ENCODE results near the gene FBN1.

FBN1 gene

DNA sequence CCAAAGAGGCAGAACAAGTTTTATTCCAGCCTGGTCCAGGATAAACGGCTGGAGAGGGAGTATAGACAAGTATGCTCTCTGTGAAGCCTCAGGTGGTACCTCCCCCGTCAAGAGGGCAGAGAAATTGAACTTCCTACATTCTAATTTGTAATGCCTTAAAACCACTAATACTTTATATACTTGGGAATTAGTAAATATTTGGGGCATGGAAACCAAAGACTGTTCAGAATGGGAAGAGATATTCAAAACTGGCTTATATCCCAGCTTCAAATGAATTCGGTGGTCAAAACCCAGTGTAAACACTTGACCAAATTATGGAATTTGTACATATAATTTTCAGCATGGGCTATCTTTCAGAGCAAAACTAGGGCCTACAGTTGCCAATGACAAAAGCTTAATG lies 122.6 kb downstream of the FBN1 start:
- Histone ChIP-seq H3K9me3 (ENCODE audit: control insufficient read depth, low read depth, low read length) (no peaks in the 10 kb centered on the region), H3K9ac (ENCODE audit: low read length) (no peak overlapping the region), H3K4me1 (ENCODE audit: control insufficient read depth, low read depth, low read length) (no peaks in the 10 kb centered on the region), H3K27me3 (ENCODE audit: control insufficient read depth, insufficient read depth, low read length) (no peaks in the 10 kb centered on the region), H3K4me3 (ENCODE audit: low read length) (no peak overlapping the region), H3K36me3 (ENCODE audit: control insufficient read depth, low read depth, low read length) (no peaks in the 10 kb centered on the region), H3K27ac (ENCODE audit: low read length) (no peak overlapping the region)

GRCh38 chr15:48522123-48522522 lies 123.4 kb downstream of the FBN1 start:
- H3K9me3 ChIP-seq (ENCODE audit: control insufficient read depth, low read depth, low read length) = no peaks in the 10 kb centered on the region
- H3K27ac ChIP-seq (ENCODE audit: low read length) = no peak overlapping the region
- H3K9ac ChIP-seq (ENCODE audit: low read length) = no peak overlapping the region
- H3K27me3 ChIP-seq (ENCODE audit: control insufficient read depth, insufficient read depth, low read length) = no peaks in the 10 kb centered on the region
- no peaks in the 10 kb centered on the region for H3K4me1 ChIP-seq (ENCODE audit: control insufficient read depth, low read depth, low read length)
- H3K4me3 ChIP-seq (ENCODE audit: low read length) = no peak overlapping the region
- H3K36me3 ChIP-seq (ENCODE audit: control insufficient read depth, low read depth, low read length) = no peaks in the 10 kb centered on the region

DNA sequence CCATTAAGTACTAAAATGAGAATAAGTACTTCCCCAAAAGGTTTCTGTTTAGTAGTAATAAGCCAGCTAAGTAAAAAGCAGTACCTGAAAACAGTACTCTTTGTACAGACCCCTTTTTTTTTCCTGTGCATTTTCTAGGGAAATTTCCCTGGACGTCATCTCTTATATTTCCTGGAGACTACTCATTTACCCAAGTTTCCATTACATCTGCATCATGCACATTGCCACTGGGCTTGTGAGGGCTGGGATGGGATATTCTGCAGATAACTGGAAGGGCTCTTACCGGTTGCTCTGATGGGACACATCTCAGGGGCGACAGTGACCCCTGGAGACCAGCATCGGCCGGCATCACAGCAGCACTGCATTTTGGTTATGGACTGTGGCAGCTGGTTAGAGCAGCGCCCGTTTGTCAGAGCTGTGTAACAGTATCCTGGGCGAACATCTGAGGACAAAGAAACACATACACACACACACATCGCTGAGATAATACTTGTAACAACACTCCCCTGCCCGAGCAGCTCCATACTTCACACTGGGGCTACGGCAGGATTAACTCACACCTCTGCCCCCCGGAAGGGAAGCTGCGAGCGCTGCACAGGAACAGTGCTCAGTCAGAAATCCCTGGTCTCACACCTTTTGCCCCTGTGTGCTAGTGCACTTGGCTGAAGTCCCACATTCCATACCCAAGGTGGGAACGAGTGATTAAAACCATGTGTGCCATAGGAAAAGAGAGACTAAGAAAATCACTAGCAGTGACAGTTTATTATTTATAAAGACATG lies 124.9 kb downstream of the FBN1 start:
- Histone ChIP-seq H3K4me1 (ENCODE audit: control insufficient read depth, low read depth, low read length) (no peaks in the 10 kb centered on the region), H3K9ac (ENCODE audit: low read length) (no peak overlapping the region), H3K36me3 (ENCODE audit: control insufficient read depth, low read depth, low read length) (no peaks in the 10 kb centered on the region), H3K9me3 (ENCODE audit: control insufficient read depth, low read depth, low read length) (no peaks in the 10 kb centered on the region), H3K27ac (ENCODE audit: low read length) (no peak overlapping the region), H3K27me3 (ENCODE audit: control insufficient read depth, insufficient read depth, low read length) (no peaks in the 10 kb centered on the region), H3K4me3 (ENCODE audit: low read length) (no peak overlapping the region)

DNA sequence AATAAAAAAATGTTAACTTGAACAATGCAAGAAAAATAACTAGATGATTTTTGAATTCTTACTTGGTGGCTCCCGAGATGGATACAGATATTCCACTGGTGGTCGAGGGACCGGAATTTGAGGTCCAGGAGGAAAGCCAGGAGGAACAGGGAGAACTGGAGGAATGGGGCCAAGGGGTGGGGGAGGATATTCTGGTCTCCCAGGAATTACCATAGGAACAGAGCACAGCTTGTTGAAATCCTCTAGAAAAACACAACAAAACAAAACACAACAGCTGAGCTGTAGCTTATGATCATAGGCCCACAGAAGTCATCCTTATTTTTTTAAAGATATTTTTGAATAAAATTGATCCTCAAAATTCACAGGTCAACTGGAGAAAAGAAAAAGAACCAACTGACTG lies 129.4 kb downstream of the FBN1 start:
- Histone ChIP-seq H3K27me3 (ENCODE audit: control insufficient read depth, insufficient read depth, low read length) (no peaks in the 10 kb centered on the region), H3K4me1 (ENCODE audit: control insufficient read depth, low read depth, low read length) (no peaks in the 10 kb centered on the region), H3K36me3 (ENCODE audit: control insufficient read depth, low read depth, low read length) (no peaks in the 10 kb centered on the region), H3K27ac (ENCODE audit: low read length) (no peak overlapping the region), H3K4me3 (ENCODE audit: low read length) (no peak overlapping the region), H3K9ac (ENCODE audit: low read length) (no peak overlapping the region), H3K9me3 (ENCODE audit: control insufficient read depth, low read depth, low read length) (no peaks in the 10 kb centered on the region)

GRCh38 chr15:48515500-48515899 lies 130.0 kb downstream of the FBN1 start:
- Histone ChIP-seq H3K9ac (ENCODE audit: low read length) (no peak overlapping the region), H3K9me3 (ENCODE audit: control insufficient read depth, low read depth, low read length) (no peaks in the 10 kb centered on the region), H3K27ac (ENCODE audit: low read length) (no peak overlapping the region), H3K36me3 (ENCODE audit: control insufficient read depth, low read depth, low read length) (no peaks in the 10 kb centered on the region), H3K4me1 (ENCODE audit: control insufficient read depth, low read depth, low read length) (no peaks in the 10 kb centered on the region), H3K4me3 (ENCODE audit: low read length) (no peak overlapping the region), H3K27me3 (ENCODE audit: control insufficient read depth, insufficient read depth, low read length) (no peaks in the 10 kb centered on the region)

GRCh38 chr15:48514103-48514816 lies 131.2 kb downstream of the FBN1 start:
- no peaks in the 10 kb centered on the region for H3K4me1 ChIP-seq (ENCODE audit: control insufficient read depth, low read depth, low read length)

GRCh38 chr15:48510976-48511375 lies 134.5 kb downstream of the FBN1 start:
- Histone ChIP-seq H3K9ac (ENCODE audit: low read length) (no peak overlapping the region), H3K9me3 (ENCODE audit: control insufficient read depth, low read depth, low read length) (no peaks in the 10 kb centered on the region), H3K4me1 (ENCODE audit: control insufficient read depth, low read depth, low read length) (no peaks in the 10 kb centered on the region), H3K27me3 (ENCODE audit: control insufficient read depth, insufficient read depth, low read length) (no peaks in the 10 kb centered on the region), H3K36me3 (ENCODE audit: control insufficient read depth, low read depth, low read length) (no peaks in the 10 kb centered on the region), H3K4me3 (ENCODE audit: low read length) (no peak overlapping the region), H3K27ac (ENCODE audit: low read length) (no peak overlapping the region)

More at GRCh38 chr15:48514103-48514816, 131.2 kb downstream of the FBN1 start:
- Histone ChIP-seq H3K4me3 (ENCODE audit: low read length) (no peak overlapping the region), H3K27ac (ENCODE audit: low read length) (no peak overlapping the region), H3K9me3 (ENCODE audit: control insufficient read depth, low read depth, low read length) (no peaks in the 10 kb centered on the region), H3K9ac (ENCODE audit: low read length) (no peak overlapping the region), H3K36me3 (ENCODE audit: control insufficient read depth, low read depth, low read length) (no peaks in the 10 kb centered on the region), H3K27me3 (ENCODE audit: control insufficient read depth, insufficient read depth, low read length) (no peaks in the 10 kb centered on the region)

DNA sequence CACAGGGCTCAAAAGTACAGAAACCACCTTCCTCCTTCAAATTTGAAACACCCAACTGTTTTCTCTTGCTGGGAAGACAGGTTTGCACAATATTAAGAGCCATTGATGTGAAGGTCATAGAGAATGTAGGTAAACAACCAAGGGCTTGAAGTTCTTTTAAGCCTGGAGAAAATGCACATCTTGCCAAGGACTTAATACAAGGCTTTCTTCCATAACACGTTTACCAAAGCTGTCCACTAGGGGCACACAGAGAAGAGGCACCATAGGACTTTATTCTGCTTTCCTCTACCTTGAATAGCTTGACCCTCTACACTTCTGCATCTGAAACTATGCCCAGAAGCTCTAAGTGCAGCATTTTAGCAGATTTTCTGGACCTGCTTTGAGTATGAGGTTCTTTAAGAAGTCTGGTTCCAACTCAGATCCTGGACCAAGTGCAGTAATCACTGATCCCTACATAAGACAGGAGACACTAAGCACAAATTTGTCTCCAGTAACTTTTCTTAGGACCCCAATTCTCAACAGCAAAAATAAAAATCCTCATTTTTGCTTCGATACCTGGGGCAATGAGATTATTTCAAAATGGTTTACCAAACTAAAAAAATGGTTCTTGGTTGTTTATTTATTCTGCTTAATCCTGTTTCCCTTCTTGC lies 138.0 kb downstream of the FBN1 start:
- Histone ChIP-seq H3K9ac (ENCODE audit: low read length) (no peak overlapping the region), H3K4me1 (ENCODE audit: control insufficient read depth, low read depth, low read length) (no peaks in the 10 kb centered on the region), H3K36me3 (ENCODE audit: control insufficient read depth, low read depth, low read length) (no peaks in the 10 kb centered on the region), H3K9me3 (ENCODE audit: control insufficient read depth, low read depth, low read length) (no peaks in the 10 kb centered on the region), H3K4me3 (ENCODE audit: low read length) (no peak overlapping the region), H3K27ac (ENCODE audit: low read length) (no peak overlapping the region), H3K27me3 (ENCODE audit: control insufficient read depth, insufficient read depth, low read length) (no peaks in the 10 kb centered on the region)

DNA sequence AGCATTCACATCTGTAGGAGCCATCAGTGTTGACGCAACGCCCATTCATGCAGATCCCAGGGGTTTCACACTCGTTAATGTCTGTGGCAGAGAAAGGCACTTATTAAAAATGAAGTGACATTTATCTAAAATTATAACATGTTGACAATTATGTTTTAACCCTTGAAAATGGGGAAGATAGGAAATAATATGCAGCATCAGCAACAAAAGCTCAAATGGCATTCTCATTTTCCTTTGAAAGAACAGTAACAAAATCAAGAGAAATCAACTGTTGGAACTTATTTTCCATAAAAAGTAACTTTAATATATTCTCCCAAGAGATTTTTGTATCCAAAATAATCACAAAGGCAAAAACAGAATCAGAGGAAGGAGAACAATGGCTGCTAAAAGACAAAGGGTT lies 140.4 kb downstream of the FBN1 start:
- Histone ChIP-seq H3K27ac (ENCODE audit: low read length) (no peak overlapping the region), H3K4me1 (ENCODE audit: control insufficient read depth, low read depth, low read length) (no peaks in the 10 kb centered on the region), H3K36me3 (ENCODE audit: control insufficient read depth, low read depth, low read length) (no peaks in the 10 kb centered on the region), H3K9me3 (ENCODE audit: control insufficient read depth, low read depth, low read length) (no peaks in the 10 kb centered on the region), H3K27me3 (ENCODE audit: control insufficient read depth, insufficient read depth, low read length) (no peaks in the 10 kb centered on the region), H3K9ac (ENCODE audit: low read length) (no peak overlapping the region), H3K4me3 (ENCODE audit: low read length) (no peak overlapping the region)

GRCh38 chr15:48501208-48501607 lies 144.3 kb downstream of the FBN1 start:
- Histone ChIP-seq H3K27ac (ENCODE audit: low read length) (no peak overlapping the region), H3K27me3 (ENCODE audit: control insufficient read depth, insufficient read depth, low read length) (no peaks in the 10 kb centered on the region), H3K9me3 (ENCODE audit: control insufficient read depth, low read depth, low read length) (no peaks in the 10 kb centered on the region), H3K4me1 (ENCODE audit: control insufficient read depth, low read depth, low read length) (no peaks in the 10 kb centered on the region), H3K4me3 (ENCODE audit: low read length) (no peak overlapping the region), H3K9ac (ENCODE audit: low read length) (no peak overlapping the region), H3K36me3 (ENCODE audit: control insufficient read depth, low read depth, low read length) (no peaks in the 10 kb centered on the region)

GRCh38 chr15:48500595-48500994 lies 144.9 kb downstream of the FBN1 start:
- no peak overlapping the region for H3K27ac ChIP-seq (ENCODE audit: low read length)
- H3K27me3 ChIP-seq (ENCODE audit: control insufficient read depth, insufficient read depth, low read length) = no peaks in the 10 kb centered on the region
- H3K9me3 ChIP-seq (ENCODE audit: control insufficient read depth, low read depth, low read length) = no peaks in the 10 kb centered on the region
- H3K9ac ChIP-seq (ENCODE audit: low read length) = no peak overlapping the region
- H3K36me3 ChIP-seq (ENCODE audit: control insufficient read depth, low read depth, low read length) = no peaks in the 10 kb centered on the region
- H3K4me3 ChIP-seq (ENCODE audit: low read length) = no peak overlapping the region
- no peaks in the 10 kb centered on the region for H3K4me1 ChIP-seq (ENCODE audit: control insufficient read depth, low read depth, low read length)
